Measurements from ENCODE around the gene UBA5. TPM values are rescaled to one million over a fixed set of nuclear protein-coding genes. Genes with fewer than 3 reads are reported as not detected.

UBA5 gene
- total and polyA plus RNA-seq, 9 of the 15 experiments (the other 6 are each of a cell fraction or from before 2014, with no cell fraction given): 8.1 to 71.1 (median 29.4) TPM

GRCh38 chr3:132660052-132660810 is at the start of gene UBA5 (continued):
- TF ChIP-seq AFF4 (CRISPR knock-in tag; IDR thresholded peaks at IDR 0.05) (no peak), FOXA1 (IDR thresholded peaks at IDR 0.05; ENCODE audit: borderline replicate concordance) (no peak), CREB3 (tag; conservative IDR thresholded peaks at IDR 0.05; ENCODE audit: low read depth) (no peak), NCOA6 (IDR thresholded peaks at IDR 0.05) (no peak), ELK3 (CRISPR knock-in tag; IDR thresholded peaks at IDR 0.05) (no peak), SRSF9 (IDR thresholded peaks at IDR 0.05; ENCODE audit: borderline replicate concordance, low read depth, low read length) (no peak), DACH1 (IDR thresholded peaks at IDR 0.05; ENCODE audit: partially characterized antibody) (no peak), CREB1 (IDR thresholded peaks at IDR 0.05) (0 out of 2 replicates have a peak, but pooled peaks have one; percentile 22), CREB1 (CRISPR knock-in tag; IDR thresholded peaks at IDR 0.05) (no peak), ZNF3 (CRISPR knock-in tag; IDR thresholded peaks at IDR 0.05) (no peak), ZNF707 (CRISPR knock-in tag; conservative IDR thresholded peaks at IDR 0.05) (no peak), ATF1 (CRISPR knock-in tag; IDR thresholded peaks at IDR 0.05) (no peak), ATF1 (tag; IDR thresholded peaks at IDR 0.05) (peak; percentile 44), ZNF444 (CRISPR knock-in tag; IDR thresholded peaks at IDR 0.05) (no peak), HINFP (tag; conservative IDR thresholded peaks at IDR 0.05; ENCODE audit: low read depth) (no peak), SIN3B (IDR thresholded peaks at IDR 0.05; ENCODE audit: low read depth) (peak; percentile 82), ZNF75A (CRISPR knock-in tag; IDR thresholded peaks at IDR 0.05) (no peak), NFE2 (IDR thresholded peaks at IDR 0.05; ENCODE audit: low read depth) (no peak), E2F6 (IDR thresholded peaks at IDR 0.05; ENCODE audit: borderline replicate concordance in 1 of 2, extremely low read depth in 1 of 2, insufficient read depth in 1 of 2, insufficient read length in 1 of 2, low read depth in 1 of 2, low read length in 1 of 2, poor library complexity in 1 of 2, severe bottlenecking in 1 of 2) (peak in 1 of 2 experiments; percentile 18)

All from K562 (cell line).